ENCODE results near the gene GALNT9.

- TF ChIP-seq EZH2 (IDR thresholded peaks at IDR 0.05) (no peak), CEBPB (IDR thresholded peaks at IDR 0.05; ENCODE audit: low read depth) (no peak), CTCF (IDR thresholded peaks at IDR 0.05 in 2 of 3, conservative IDR thresholded peaks at IDR 0.05 in 1 of 3; ENCODE audit: borderline replicate concordance in 1 of 3, insufficient read depth in 1 of 3, low read depth in 2 of 3, low read length in 2 of 3) (no peak), REST (IDR thresholded peaks at IDR 0.05; ENCODE audit: low read depth) (no peak), POLR2A (IDR thresholded peaks at IDR 0.05; ENCODE audit: borderline replicate concordance, extremely low read depth, insufficient read depth, insufficient read length) (no peak), POLR2AphosphoS5 (IDR thresholded peaks at IDR 0.05; ENCODE audit: low read depth, low read length) (no peak), SRF (IDR thresholded peaks at IDR 0.05; ENCODE audit: low read depth) (no peak)
Observed at GRCh38 chr12:132316497-132317232, 12.7 kb downstream of the GALNT9 start.

All from HCT116 (cell line).